Measurements from ENCODE around the gene DPH3. TPM values are rescaled to one million over a fixed set of nuclear protein-coding genes. Genes with fewer than 3 reads are reported as not detected.
A peak's percentile ranks its signal among the peaks of the same experiment; 100 is the strongest.

Gene DPH3
- total and polyA plus RNA-seq, 9 of the 15 experiments (the other 6 are each of a cell fraction or from before 2014, with no cell fraction given), result 15.9 to 131 (median 38.7) TPM

- ATAC-seq, result peak; percentile 34; the same call in 2 of the 3 replicates
- H3K9me3 ChIP-seq (replicated peaks; ENCODE audit: control insufficient read depth, insufficient read depth, low read depth, low read length), result no peaks in the 10 kb centered on the region
- no peak for FAIRE-seq
- H3K9ac ChIP-seq (ENCODE audit: insufficient read depth in 1 of 2, low read depth in 2 of 2, low read length in 2 of 2), result no peak overlapping the region
- POLR2A ChIA-PET, result interaction anchor here (0.7 to 1.3 kb wide), 3 partner anchors 12 to 23 kb away, joined by 3 read pairs; no protein-coding TSS in a partner anchor
- intact Hi-C loops (cut with micrococcal nuclease) (no loop called here), in situ Hi-C loops (cut with MboI) (no loop called here)
- CTCF ChIA-PET (ENCODE audit: low intra/inter-chr PET ratio), result no interaction called here
- H3K9me1 ChIP-seq (ENCODE audit: control insufficient read depth, insufficient read depth, low read length), result no peaks in the 10 kb centered on the region
- TF ChIP-seq ZBTB43 (CRISPR knock-in tag; IDR thresholded peaks at IDR 0.05) (no peak), ZFP1 (CRISPR knock-in tag; IDR thresholded peaks at IDR 0.05) (no peak), E2F4 (CRISPR knock-in tag; IDR thresholded peaks at IDR 0.05; ENCODE audit: low read depth) (no peak), KAT7 (CRISPR knock-in tag; IDR thresholded peaks at IDR 0.05; ENCODE audit: borderline replicate concordance) (no peak), RBM15 (IDR thresholded peaks at IDR 0.05; ENCODE audit: insufficient read depth, low read length) (no peak), SPI1 (IDR thresholded peaks at IDR 0.05; ENCODE audit: borderline replicate concordance, low read depth, low read length) (no peak), RFX7 (CRISPR knock-in tag; IDR thresholded peaks at IDR 0.05) (no peak), RFX5 (IDR thresholded peaks at IDR 0.05; ENCODE audit: low read depth, low read length) (no peak), RBFOX2 (IDR thresholded peaks at IDR 0.05; ENCODE audit: low read depth, low read length) (no peak)
- H3K4me2 ChIP-seq (ENCODE audit: insufficient read depth, low read length), result no peak overlapping the region
- H2AFZ ChIP-seq (ENCODE audit: low read depth, low read length), result no peak overlapping the region
- peaks cover 11% of the 10 kb centered on the region; the same call in 2 of the 3 replicates for H3K36me3 ChIP-seq (ENCODE audit: control insufficient read depth, insufficient read depth, low read length)
- no peaks in the 10 kb centered on the region for H3K79me2 ChIP-seq (ENCODE audit: control insufficient read depth, insufficient read depth, low read length)
- H3K4me3 ChIP-seq, result no peak overlapping the region
- no TSS peak for BruUV-seq (replicated peaks)
- peaks cover 2 to 15% of the 10 kb centered on the region in 2 experiments; a peak in 2 of 5 replicates for H3K27me3 ChIP-seq (ENCODE audit: control insufficient read depth in 2 of 2, insufficient read depth in 2 of 2, low read length in 2 of 2)
- H3K27ac ChIP-seq (ENCODE audit: extremely low read depth, low read depth, low read length), result no peak overlapping the region
- WGBS (ENCODE audit: insufficient coverage, low coverage, missing lambda C conversion rate), result 23% methylated on average over 5 of the region's 5 CpGs
- no peak for DNase-seq (ENCODE audit: extremely low read depth in 1 of 4, low spot score in 3 of 4)
- H4K20me1 ChIP-seq (replicated peaks; ENCODE audit: control insufficient read depth, insufficient read depth, low read length), result no peaks in the 10 kb centered on the region
- H3K4me1 ChIP-seq (replicated peaks in 1 of 2; ENCODE audit: control insufficient read depth in 2 of 2, insufficient read depth in 2 of 2, low read length in 2 of 2), result no peaks in the 10 kb centered on the region
These were observed 9.8 kb downstream of the DPH3 start for GRCh38 chr3:16254916-16255315.

Measured in K562 (cell line).